ENCODE data around the gene FZD2. TPM values are rescaled to one million over a fixed set of nuclear protein-coding genes. Genes with fewer than 3 reads are reported as not detected.
"Not testable (repeated sequence)": the region's sequence is repeated elsewhere in the genome, so short reads cannot be mapped to it uniquely, and the experiment has no call there.

Gene FZD2
- total and polyA plus RNA-seq, 9 of the 15 experiments (the other 6 are each of a cell fraction or from before 2014, with no cell fraction given) = 0.03 to 4.5 (median 1.1) TPM; not detected in 1

DNA sequence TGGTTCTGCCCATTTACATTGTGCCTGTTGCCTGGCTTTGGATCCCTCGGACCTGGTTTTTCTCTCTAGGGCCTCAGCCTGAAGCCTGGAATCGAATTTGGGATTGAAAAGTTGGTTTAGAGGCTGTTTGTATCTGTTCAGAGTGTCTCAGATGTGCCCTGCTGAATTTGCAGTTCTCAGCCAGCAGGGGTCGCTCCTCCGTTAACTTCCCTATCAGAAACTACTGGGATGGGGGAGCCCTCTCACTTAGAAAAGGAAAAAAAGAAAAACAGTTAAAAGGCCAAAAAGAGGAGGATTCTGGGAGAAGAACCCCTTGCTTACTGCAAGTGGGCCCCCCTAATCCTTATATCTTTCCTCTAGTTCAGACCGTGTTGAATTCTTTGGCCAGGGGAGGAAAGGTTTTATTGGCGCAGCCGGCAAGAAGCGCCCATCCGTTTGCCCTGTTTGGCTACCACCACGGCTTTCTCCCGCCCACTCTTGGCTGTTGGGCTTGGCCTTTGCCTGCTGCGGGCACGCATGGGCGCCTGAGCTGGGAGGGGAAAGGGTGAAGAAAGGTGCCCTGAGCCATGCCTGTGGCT is 8.7 kb downstream of the FZD2 start (continued):
- TF ChIP-seq, protein P1, sequence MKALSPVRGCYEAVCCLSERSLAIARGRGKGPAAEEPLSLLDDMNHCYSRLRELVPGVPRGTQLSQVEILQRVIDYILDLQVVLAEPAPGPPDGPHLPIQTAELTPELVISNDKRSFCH (CRISPR knock-in tag; IDR thresholded peaks at IDR 0.05) = no peak
- TF ChIP-seq, protein P1 (tag; IDR thresholded peaks at IDR 0.05) = no peak
- TF ChIP-seq PTTG1 (tag; IDR thresholded peaks at IDR 0.05; ENCODE audit: low read depth) = no peak

DNA sequence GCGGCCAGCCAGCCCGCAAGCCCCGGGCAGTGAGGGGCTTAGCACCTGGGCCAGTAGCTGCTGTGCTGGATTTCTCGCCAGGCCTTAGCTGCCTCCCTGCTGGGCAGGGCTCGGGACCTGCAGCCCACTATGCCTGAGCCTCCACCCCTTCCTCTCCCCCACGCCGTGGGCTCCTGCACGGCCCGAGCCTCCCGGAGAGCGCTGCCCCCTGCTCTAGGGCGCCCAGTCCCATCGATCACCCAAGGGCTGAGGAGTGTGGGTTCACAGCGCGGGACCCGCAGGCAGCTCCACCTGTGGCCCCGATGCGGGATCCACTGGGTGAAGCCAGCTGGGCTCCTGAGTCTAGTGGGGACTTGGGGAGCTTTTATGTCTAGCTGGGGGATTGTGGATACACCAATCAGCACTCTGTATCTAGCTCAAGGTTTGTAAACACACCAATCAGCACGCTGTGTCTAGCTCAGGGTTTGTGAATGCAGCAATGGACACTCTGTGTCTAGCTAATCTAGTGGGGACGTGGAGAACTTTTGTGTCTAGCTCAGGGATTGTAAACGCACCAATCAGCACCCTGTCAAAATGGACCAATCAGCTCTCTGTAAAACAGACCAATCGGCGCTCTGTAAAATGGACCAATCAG is 11.1 kb downstream of the FZD2 start:
- H3K27me3 ChIP-seq (ENCODE audit: control insufficient read depth in 2 of 2, insufficient read depth in 2 of 2, low read length in 2 of 2); DNase-seq (ENCODE audit: extremely low read depth in 1 of 4, low spot score in 3 of 4); FAIRE-seq; H2AFZ ChIP-seq (ENCODE audit: low read depth, low read length); in situ Hi-C loops (cut with MboI); H3K36me3 ChIP-seq (ENCODE audit: control insufficient read depth, insufficient read depth, low read length); H3K27ac ChIP-seq (ENCODE audit: extremely low read depth, low read depth, low read length); CTCF ChIA-PET (ENCODE audit: low intra/inter-chr PET ratio); BruUV-seq (replicated peaks); ATAC-seq; H3K9ac ChIP-seq (ENCODE audit: insufficient read depth in 1 of 2, low read depth in 2 of 2, low read length in 2 of 2); H3K79me2 ChIP-seq (ENCODE audit: control insufficient read depth, insufficient read depth, low read length); H3K4me2 ChIP-seq (ENCODE audit: insufficient read depth, low read length); intact Hi-C loops (cut with micrococcal nuclease); H3K9me1 ChIP-seq (ENCODE audit: control insufficient read depth, insufficient read depth, low read length); H3K4me3 ChIP-seq; H4K20me1 ChIP-seq (replicated peaks; ENCODE audit: control insufficient read depth, insufficient read depth, low read length); H3K9me3 ChIP-seq (replicated peaks; ENCODE audit: control insufficient read depth, insufficient read depth, low read depth, low read length): not testable (repeated sequence)
- peaks cover 0 to 11% of the 10 kb centered on the region in 2 experiments; a peak in 2 of 5 replicates for H3K4me1 ChIP-seq (replicated peaks in 1 of 2; ENCODE audit: control insufficient read depth in 2 of 2, insufficient read depth in 2 of 2, low read length in 2 of 2)
- TF ChIP-seq NFYB (IDR thresholded peaks at IDR 0.05; ENCODE audit: extremely low read depth, insufficient read length) = peak; percentile 70
- 0 out of 2 replicates have a peak, but pooled peaks have one; percentile 58 for TF ChIP-seq MTA3 (IDR thresholded peaks at IDR 0.05; ENCODE audit: borderline replicate concordance)
- POLR2A ChIA-PET = interaction anchor here (0.6 kb wide), 1 partner anchor 1392 kb away, joined by 6 read pairs; no protein-coding TSS in a partner anchor
- WGBS (ENCODE audit: insufficient coverage, low coverage, missing lambda C conversion rate) = 51% methylated on average over 10 of the region's 23 CpGs

All from K562 (cell line).